Fibroblast of the aortic adventitia (primary cell): ENCODE measurements around the gene ZCCHC7. TPM values are rescaled to one million over a fixed set of nuclear protein-coding genes. Genes with fewer than 3 reads are reported as not detected.
"Not testable (repeated sequence)": the region's sequence is repeated elsewhere in the genome, so short reads cannot be mapped to it uniquely, and the experiment has no call there.

ENCODE experiments used
- DNase-seq: peaks from one replicate; pipeline ENCODE4 v3.0.0-alpha.2; 2010; ENCODE audit warnings: low read depth
- H3K4me3 ChIP-seq: 2 replicates; pipeline ENCODE4 v1.5.1; 2011; ENCODE audit warnings: low read depth, mild to moderate bottlenecking, control low read depth, low read length, moderate library complexity
- CTCF ChIP-seq: IDR thresholded peaks from 2 replicates; pipeline ENCODE4 v1.5.1; 2011; ENCODE audit warnings: mild to moderate bottlenecking, low read length, control low read depth, inconsistent platforms; ENCODE audit not compliant: insufficient read depth
- total RNA-seq: library from RNA; depleted of rRNA; stranded (reverse); fragments of >200 nt; gene quantifications from 2 replicates; pipeline ENCODE4 v1.2.3, GENCODE V29; 2012; ENCODE audit warnings: low replicate concordance

The ZCCHC7 gene
- total RNA-seq, 1 donor: 31.8 TPM

GRCh38 chr9:37284636-37285035, 164.3 kb downstream of the ZCCHC7 start:
- DNase-seq: peak; percentile 39
- H3K4me3 ChIP-seq: no peak overlapping the region
- no peak for TF ChIP-seq CTCF

GRCh38 chr9:37286530-37287175, 166.3 kb downstream of the ZCCHC7 start:
- no peak for DNase-seq

DNA sequence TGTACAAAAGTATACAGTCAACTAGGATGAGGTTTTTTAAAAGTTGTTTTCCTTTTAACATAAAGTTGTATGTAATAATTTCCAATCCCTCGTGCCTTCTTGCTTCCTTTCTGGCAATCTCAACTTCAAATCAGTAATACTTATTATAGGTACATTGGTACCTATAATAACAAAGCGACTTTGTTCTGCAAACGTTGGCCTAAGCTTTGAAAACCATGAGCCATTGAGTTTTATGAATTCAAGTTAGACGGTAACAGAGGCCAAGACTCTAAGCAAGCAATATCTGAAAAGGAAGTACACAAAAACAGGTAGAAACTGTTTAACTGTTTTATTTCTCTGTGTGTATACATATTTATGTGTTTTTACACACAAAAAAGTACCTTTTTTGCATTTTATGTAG, 166.9 kb downstream of the ZCCHC7 start:
- no peak for TF ChIP-seq CTCF
- DNase-seq: no peak
- H3K4me3 ChIP-seq: no peak overlapping the region

More at GRCh38 chr9:37286530-37287175, 166.3 kb downstream of the ZCCHC7 start:
- no peak overlapping the region for H3K4me3 ChIP-seq
- no peak for TF ChIP-seq CTCF

DNA sequence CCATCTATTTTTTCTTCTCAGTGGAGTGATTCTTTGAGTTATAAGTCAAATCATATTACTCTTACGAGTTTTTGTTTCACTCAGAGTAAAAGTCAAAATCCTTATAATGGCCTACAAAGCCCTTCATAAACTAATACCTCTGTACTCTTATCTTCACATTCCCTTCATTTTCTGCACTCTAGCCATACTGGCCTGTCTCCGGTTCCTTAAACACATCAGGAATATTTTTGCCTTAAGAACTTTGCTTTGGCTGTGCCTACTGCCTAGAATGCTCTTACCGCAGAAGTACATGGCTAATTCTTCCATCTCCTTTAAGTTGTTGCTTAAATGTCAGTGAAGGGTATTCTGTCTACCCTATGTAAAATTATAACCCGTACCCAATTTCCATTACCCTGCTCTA, 169.3 kb downstream of the ZCCHC7 start:
- no peak overlapping the region for H3K4me3 ChIP-seq
- TF ChIP-seq CTCF: no peak
- DNase-seq: no peak

DNA sequence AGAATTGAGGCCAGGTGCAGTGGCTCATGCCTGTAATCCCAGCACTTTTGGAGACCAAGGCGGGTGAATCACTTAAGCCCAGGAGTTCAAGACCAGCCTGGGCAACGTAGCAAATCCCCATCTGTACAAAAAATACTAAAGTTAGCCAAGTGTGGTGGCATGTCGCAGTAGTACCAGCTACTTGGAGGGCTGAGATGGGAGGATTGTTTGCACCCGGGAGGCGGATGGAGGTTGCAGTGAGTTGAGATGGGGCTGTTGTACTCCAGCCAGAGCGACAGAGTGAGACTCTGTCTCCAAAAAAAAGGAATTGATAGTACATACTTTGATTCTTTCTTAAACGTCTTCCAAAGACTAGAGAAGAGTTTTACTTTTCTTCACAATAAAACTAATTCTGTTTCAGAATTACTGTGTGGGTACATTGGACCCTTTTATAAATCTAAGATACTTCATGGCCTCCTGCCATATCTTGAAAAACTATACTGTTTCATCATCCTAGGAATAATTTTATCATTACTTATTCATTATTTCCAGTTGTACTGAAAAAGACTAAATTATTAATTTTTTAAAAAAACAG, 170.1 kb downstream of the ZCCHC7 start:
- no peak overlapping the region for H3K4me3 ChIP-seq
- no peak for TF ChIP-seq CTCF
- no peak for DNase-seq

DNA sequence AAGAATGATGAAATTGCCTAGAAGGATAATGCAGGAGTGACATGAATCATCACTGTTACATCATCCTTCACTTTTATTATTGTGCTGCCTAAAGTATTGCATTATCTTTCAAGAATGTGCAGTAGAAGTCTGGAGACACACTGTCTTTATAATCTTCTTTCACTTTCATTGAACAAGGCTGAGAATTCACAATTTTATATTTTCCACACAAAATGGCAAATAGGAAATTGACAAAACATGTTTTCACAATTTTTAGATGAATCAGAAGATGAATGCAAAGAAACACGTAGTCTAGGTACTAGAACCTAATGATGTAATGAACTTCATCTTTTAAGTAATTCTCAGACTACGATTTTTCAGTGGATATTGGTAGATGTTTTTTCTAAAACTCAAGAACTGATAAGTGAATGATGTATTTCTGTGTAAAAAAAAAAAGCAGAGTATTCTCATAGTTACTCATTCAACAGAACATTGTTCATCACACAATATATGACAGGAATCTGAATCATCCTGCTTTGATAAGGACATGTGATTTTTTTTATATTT, 170.6 kb downstream of the ZCCHC7 start:
- DNase-seq: peak; percentile 91
- H3K4me3 ChIP-seq: peak overlapping the region; percentile 19
- no peak for TF ChIP-seq CTCF

- not testable (repeated sequence) for DNase-seq, H3K4me3 ChIP-seq
Measured at GRCh38 chr9:37291612-37292238, 171.4 kb downstream of the ZCCHC7 start.
